ENCODE results near the gene ETHE1. TPM values are rescaled to one million over a fixed set of nuclear protein-coding genes. Genes with fewer than 3 reads are reported as not detected.

The ETHE1 gene
- total RNA-seq, 2 experiments from 2014 or later, result 68.7 to 78.8 TPM

DNA sequence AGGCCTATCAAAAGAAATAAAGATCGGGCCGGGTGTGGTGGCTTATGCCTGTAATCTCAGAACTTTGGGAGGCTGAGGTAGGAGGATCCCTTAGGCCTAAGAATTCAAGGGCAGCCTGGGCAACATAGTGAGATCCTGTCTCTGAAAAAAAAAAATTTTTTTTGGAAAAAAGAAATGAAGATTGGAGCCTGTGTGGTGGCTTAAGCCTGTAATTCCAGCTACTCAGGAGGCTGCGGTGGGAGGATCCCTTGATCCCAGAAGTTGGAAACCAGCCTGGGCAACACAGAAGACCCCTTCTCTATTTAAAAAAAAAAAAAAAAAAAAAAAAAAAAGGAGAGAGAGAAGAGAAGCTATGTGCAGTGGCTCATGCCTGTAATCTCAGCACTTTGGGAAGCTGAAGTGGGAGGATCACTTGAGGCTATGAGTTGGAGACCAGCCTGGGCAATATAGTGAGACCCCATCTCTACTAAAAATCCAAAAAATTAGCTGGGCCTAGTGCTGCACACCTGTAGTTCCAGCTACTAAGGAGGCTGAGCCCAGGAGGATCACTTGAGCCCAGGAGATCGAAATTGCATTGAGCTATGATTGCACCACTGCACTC, 46.9 kb downstream of the ETHE1 start:
- POLR2A ChIA-PET, result interaction anchor here (0.7 kb wide), 1 partner anchor 16 kb away, joined by 3 read pairs; no protein-coding TSS in a partner anchor
- Mint-ChIP-seq H3K36me3 (ENCODE audit: low read depth) (peaks cover 17% of the 10 kb centered on the region), H3K4me3 (no peak overlapping the region), H3K9me3 (ENCODE audit: low read depth) (peaks cover 2% of the 10 kb centered on the region), H3K27me3 (no peaks in the 10 kb centered on the region), H3K4me1 (peaks cover 9% of the 10 kb centered on the region), H3K27ac (no peak overlapping the region)
- ATAC-seq (no peak), DNase-seq (no peak)
- CTCF ChIA-PET, result interaction anchor here (0.9 kb wide), 1 partner anchor 41 kb away, joined by 4 read pairs; no protein-coding TSS in a partner anchor
- intact Hi-C loops (cut with DNase I, micrococcal nuclease), result no loop called here

DNA sequence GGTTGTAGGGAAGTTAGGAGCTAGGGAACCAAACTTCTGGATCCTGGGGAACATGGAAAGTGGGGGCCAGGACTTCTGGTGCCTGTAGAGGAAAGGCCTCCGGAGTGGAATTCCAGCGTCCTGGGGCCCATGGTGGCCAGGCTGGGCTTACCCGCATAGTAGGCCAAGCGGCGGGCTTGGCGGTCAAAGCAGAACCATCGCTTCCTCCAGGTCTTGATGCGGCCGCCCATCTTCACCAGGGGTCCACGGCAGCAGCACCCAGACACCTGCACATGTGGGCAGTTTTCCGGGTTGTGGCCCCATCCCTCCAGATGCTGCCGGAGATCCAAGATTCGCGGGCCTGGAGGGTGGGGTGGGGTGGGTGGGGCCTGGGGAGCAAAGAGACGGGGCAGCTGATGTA, 47.8 kb downstream of the ETHE1 start:
- intact Hi-C loops (cut with DNase I, micrococcal nuclease), result no loop called here
- H3K27me3 Mint-ChIP-seq, result no peaks in the 10 kb centered on the region
- peaks cover 18% of the 10 kb centered on the region for H3K36me3 Mint-ChIP-seq (ENCODE audit: low read depth)
- DNase-seq (no peak), ATAC-seq (no peak)
- peaks cover 2% of the 10 kb centered on the region for H3K9me3 Mint-ChIP-seq (ENCODE audit: low read depth)
- POLR2A ChIA-PET, result interaction anchor here (0.7 kb wide), 1 partner anchor 15 kb away, joined by 3 read pairs; no protein-coding TSS in a partner anchor
- H3K27ac Mint-ChIP-seq, result no peak overlapping the region
- peaks cover 12% of the 10 kb centered on the region for H3K4me1 Mint-ChIP-seq
- no peak overlapping the region for H3K4me3 Mint-ChIP-seq
- CTCF ChIA-PET, result no interaction called here

DNA sequence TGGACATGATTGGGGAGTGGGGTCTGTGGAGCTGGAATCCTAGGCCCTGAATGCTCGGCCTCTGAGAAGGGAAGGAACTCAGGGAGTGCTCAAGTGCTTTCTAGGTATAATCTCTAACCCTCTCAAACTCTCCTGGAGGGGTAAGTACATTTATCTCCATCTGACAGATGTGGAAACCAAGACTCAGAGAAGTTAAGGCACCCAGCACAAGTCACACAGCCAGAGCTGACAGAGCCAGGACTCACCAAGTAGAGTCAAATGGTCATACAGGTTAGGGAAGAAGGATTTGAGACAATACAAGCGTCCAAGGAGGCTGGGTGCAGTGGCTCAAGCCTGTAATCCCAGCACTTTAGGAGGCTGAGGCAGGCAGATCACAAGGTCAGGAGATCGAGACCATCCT, 48.7 kb downstream of the ETHE1 start:
- Mint-ChIP-seq H3K9me3 (ENCODE audit: low read depth) (peaks cover 2% of the 10 kb centered on the region), H3K36me3 (ENCODE audit: low read depth) (peaks cover 20% of the 10 kb centered on the region), H3K4me3 (no peak overlapping the region), H3K27me3 (no peaks in the 10 kb centered on the region), H3K27ac (peak overlapping the region; percentile 11), H3K4me1 (peaks cover 12% of the 10 kb centered on the region)
- ChIA-PET POLR2A (no interaction called here), CTCF (no interaction called here)
- intact Hi-C loops (cut with DNase I, micrococcal nuclease), result no loop called here
- ATAC-seq (no peak), DNase-seq (no peak)

DNA sequence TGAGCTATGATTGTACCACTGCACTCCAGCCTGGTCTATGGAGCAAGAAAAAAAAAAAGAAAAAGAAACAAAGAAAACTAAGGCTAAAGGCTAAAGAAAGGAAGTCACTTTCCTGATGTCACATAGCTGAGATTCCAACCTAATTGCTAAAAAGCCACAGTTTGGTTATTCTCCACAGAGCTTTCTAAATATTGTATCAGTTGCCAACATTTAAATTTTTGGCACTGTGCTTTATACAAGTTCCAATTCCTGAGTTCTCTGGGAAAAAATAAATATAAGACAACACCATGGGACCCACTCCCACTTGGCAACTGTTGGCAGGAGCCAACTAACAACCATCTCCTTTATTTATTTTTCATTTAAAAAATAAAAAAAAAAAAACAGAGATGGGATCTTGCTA, 50.4 kb downstream of the ETHE1 start:
- no peak overlapping the region for H3K4me3 Mint-ChIP-seq
- ATAC-seq, result no peak
- peaks cover 20% of the 10 kb centered on the region for H3K4me1 Mint-ChIP-seq
- POLR2A ChIA-PET, result interaction anchor here (0.6 to 0.7 kb wide), 4 partner anchors 10 to 1120 kb away, joined by 3 to 5 read pairs (median 3); no protein-coding TSS in a partner anchor
- peaks cover 2% of the 10 kb centered on the region for H3K9me3 Mint-ChIP-seq (ENCODE audit: low read depth)
- no peaks in the 10 kb centered on the region for H3K27me3 Mint-ChIP-seq
- CTCF ChIA-PET, result interaction anchor here (0.6 to 0.8 kb wide), 4 partner anchors 20 to 1581 kb away, joined by 3 read pairs; no protein-coding TSS in a partner anchor
- intact Hi-C loops (cut with DNase I, micrococcal nuclease), result no loop called here
- H3K27ac Mint-ChIP-seq, result no peak overlapping the region
- H3K36me3 Mint-ChIP-seq (ENCODE audit: low read depth), result peaks cover 20% of the 10 kb centered on the region
- DNase-seq, result no peak

DNA sequence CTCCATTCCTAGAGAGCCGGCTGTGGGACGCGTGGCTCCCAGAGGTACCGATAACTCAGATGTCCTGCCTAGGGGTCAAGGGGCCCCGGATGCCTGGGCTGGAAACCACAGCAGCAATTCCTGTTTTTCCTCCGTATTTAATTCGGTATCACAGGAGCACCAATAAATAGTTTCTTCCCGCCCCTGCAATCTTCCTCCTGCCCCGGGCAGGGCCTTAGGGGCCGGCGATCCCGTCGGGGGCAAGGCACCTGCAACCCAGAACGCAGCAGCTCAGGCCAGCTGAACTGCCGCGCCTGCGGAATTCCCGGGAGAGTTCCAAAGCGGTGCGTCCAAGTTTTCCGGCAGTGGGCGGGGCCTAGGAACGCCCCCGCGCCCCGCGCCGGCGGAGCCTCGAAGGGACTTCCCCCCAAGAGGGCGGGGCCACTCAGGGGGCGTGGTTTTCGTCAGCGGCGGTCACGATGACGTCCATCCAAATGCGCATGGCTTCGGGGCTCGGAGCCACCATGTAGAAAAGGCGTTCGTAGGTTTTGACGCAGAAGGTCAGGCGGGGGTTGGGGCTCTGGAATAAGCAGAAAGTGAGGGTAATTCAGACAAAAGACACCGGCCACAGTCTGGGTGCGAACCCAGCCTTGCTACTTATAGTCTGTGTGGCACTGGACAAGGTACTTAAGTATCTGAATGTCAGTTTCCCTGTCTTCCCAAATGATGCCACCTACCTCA, 51.9 kb downstream of the ETHE1 start:
- Mint-ChIP-seq H3K4me1 (peaks cover 35% of the 10 kb centered on the region), H3K9me3 (ENCODE audit: low read depth) (peaks cover 2% of the 10 kb centered on the region), H3K27ac (peak overlapping the region; percentile 90), H3K4me3 (peak overlapping the region; percentile 62), H3K27me3 (no peaks in the 10 kb centered on the region), H3K36me3 (ENCODE audit: low read depth) (peaks cover 20% of the 10 kb centered on the region)
- intact Hi-C loops (cut with DNase I, micrococcal nuclease), result loop anchor here (1.0 kb wide), 5 partner anchors 12 to 193 kb away; partner anchors contain the start of genes PHLDB3 (in 2 of the 2) and ZNF575 (in 1 of the 2)
- ChIA-PET CTCF (no interaction called here), POLR2A (no interaction called here)
- DNase-seq, result peak; percentile 98
- peak; percentile 86 for ATAC-seq

DNA sequence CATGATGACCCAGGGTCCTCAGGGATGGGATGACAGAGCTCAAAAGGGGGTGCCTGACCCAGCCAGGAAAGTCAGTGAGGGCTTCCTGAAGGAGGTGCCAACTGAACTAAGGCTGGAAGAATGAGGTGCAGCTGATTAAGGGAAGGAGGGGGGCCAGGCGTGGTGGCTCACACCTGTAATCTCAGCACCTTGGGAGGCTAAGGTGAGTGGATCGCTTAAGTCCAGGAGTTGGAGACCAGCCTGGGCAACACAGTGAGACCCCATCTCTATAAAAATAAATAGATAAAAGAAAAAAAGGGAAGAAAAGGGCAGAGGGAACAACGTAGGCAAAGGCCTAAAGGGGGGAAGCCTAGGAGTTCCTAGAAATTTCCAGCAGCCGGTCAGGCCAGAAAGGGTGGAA, 52.5 kb downstream of the ETHE1 start:
- intact Hi-C loops (cut with DNase I, micrococcal nuclease), result no loop called here
- CTCF ChIA-PET, result interaction anchor here (0.7 to 1.8 kb wide), 2 partner anchors 45 to 68 kb away, joined by 3 to 9 read pairs; no protein-coding TSS in a partner anchor
- POLR2A ChIA-PET, result interaction anchor here (0.7 kb wide), 1 partner anchor 30 kb away, joined by 3 read pairs; no protein-coding TSS in a partner anchor
- peak overlapping the region; percentile 62 for H3K4me3 Mint-ChIP-seq
- H3K27me3 Mint-ChIP-seq, result no peaks in the 10 kb centered on the region
- no peak for ATAC-seq
- H3K4me1 Mint-ChIP-seq, result peaks cover 38% of the 10 kb centered on the region
- H3K36me3 Mint-ChIP-seq (ENCODE audit: low read depth), result peaks cover 20% of the 10 kb centered on the region
- no peak for DNase-seq
- no peak overlapping the region for H3K27ac Mint-ChIP-seq
- peaks cover 2% of the 10 kb centered on the region for H3K9me3 Mint-ChIP-seq (ENCODE audit: low read depth)

DNA sequence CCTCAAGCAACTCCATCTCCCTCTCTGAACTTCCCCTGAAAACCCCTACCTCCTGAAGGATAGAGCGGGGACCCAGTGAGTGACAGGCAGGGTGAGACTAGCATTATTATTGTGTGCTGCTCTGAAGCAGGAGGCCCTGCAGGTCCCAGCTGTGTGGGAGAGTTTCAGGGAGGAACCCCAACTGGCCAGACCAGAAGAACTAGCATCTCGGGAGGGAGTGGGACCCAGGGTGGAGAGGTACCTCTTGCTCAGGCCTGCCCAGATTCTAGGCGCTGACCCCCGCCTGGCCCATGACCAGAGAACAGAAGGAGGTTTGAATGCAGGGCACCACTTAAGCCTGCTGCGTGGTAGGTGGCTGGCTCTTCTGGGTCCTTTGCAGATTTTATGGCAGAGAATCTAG, 55.9 kb downstream of the ETHE1 start:
- intact Hi-C loops (cut with DNase I, micrococcal nuclease), result no loop called here
- ChIA-PET CTCF (interaction anchor here (0.9 kb wide), 1 partner anchor 48 kb away, joined by 3 read pairs; no protein-coding TSS in a partner anchor), POLR2A (no interaction called here)
- no peak overlapping the region for H3K27ac Mint-ChIP-seq
- H3K4me3 Mint-ChIP-seq, result no peak overlapping the region
- no peak for DNase-seq
- ATAC-seq, result no peak
- no peaks in the 10 kb centered on the region for H3K27me3 Mint-ChIP-seq
- H3K4me1 Mint-ChIP-seq, result peaks cover 62% of the 10 kb centered on the region
- peaks cover 2% of the 10 kb centered on the region for H3K9me3 Mint-ChIP-seq (ENCODE audit: low read depth)
- peaks cover 9% of the 10 kb centered on the region for H3K36me3 Mint-ChIP-seq (ENCODE audit: low read depth)

DNA sequence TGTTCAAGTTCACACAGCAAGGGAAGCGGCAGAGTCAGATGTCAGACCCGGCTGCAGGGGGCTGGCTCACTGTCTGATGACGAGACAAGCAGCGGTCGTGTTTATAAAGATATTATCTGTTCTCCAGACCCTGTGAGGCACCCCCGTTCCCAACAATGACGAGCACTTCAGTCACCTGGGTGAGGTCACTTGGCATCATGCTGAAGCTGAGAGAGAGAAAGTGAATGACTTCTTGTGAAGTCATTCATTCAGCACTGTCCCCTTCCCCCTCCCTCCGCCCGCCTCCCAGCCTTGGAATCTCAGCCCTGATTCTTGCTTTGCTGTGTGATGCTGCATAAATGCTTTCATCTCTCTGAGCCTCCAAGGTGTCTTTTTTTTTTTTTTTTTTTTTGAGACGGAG, 56.7 kb downstream of the ETHE1 start:
- Mint-ChIP-seq H3K36me3 (ENCODE audit: low read depth) (peaks cover 4% of the 10 kb centered on the region), H3K4me1 (peaks cover 61% of the 10 kb centered on the region), H3K27me3 (no peaks in the 10 kb centered on the region), H3K4me3 (peak overlapping the region; percentile 24), H3K9me3 (ENCODE audit: low read depth) (no peaks in the 10 kb centered on the region), H3K27ac (peak overlapping the region; percentile 80)
- CTCF ChIA-PET, result no interaction called here
- POLR2A ChIA-PET, result interaction anchor here (0.6 kb wide), 1 partner anchor 55 kb away, joined by 3 read pairs; no protein-coding TSS in a partner anchor
- ATAC-seq (peak; percentile 70), DNase-seq (peak; percentile 79)
- intact Hi-C loops (cut with DNase I, micrococcal nuclease), result no loop called here

DNA sequence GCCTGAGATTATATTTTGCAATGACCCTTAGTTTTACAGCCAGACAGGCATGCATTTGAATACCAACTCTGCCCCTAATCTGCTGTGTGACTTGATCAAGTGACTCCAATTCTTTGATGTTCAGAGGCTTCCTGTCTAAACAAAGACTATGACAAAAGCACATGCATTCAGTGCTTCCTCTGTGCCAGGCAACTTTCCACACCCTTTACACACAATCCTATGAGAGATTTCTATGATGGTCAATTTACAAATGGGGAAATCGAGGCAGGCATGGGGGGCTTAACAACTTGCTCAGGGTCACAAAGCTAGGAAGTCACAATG, 57.9 kb downstream of the ETHE1 start:
- Mint-ChIP-seq H3K9me3 (ENCODE audit: low read depth) (no peaks in the 10 kb centered on the region), H3K36me3 (ENCODE audit: low read depth) (peaks cover 2% of the 10 kb centered on the region), H3K27ac (peak overlapping the region; percentile 47), H3K4me1 (peaks cover 63% of the 10 kb centered on the region), H3K4me3 (no peak overlapping the region), H3K27me3 (no peaks in the 10 kb centered on the region)
- no peak for DNase-seq
- ChIA-PET CTCF (interaction anchor here (0.9 kb wide), 1 partner anchor 50 kb away, joined by 3 read pairs; no protein-coding TSS in a partner anchor), POLR2A (interaction anchor here (0.6 kb wide), 1 partner anchor 35 kb away, joined by 3 read pairs; no protein-coding TSS in a partner anchor)
- intact Hi-C loops (cut with DNase I, micrococcal nuclease), result no loop called here
- no peak for ATAC-seq

DNA sequence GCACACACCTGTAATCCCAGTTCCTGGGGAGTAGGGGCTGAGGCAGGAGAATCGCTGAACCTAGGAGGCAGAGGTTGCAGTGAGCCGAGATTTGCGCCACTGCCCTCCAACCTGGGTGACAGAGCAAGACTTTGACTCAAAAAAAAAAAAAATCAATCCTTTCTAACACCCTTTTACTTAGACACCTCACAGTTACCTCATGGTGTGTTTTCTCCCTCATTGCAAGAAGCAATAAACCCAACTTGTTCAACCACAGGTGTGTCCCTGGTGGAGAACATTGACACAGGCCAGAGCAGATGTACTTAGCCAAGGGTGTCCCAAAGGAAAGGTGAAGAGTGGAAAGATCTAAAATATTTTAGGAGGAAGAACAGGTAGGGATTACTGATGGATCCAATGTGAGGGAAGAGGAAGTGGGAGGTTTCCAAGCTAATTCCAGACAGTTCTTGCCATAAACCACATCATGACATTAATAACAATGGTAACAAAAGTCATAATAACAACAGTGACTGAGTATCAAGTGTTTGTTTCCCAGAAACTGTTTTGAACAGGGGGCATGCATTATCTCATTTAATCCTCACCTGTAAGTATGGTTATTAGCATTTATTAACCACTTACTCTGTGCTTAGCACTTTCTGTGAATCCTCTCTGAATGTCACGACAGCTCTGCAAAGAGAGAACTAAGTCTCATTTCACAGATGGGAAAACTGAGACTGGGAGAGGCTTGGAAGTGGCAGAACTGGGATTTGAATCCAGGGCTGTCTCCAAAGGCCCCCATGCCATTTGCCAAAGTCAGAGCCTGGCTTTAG, 58.4 kb downstream of the ETHE1 start:
- CTCF ChIA-PET, result interaction anchor here (1.0 kb wide), 1 partner anchor 36 kb away, joined by 3 read pairs; no protein-coding TSS in a partner anchor
- H3K36me3 Mint-ChIP-seq (ENCODE audit: low read depth), result no peaks in the 10 kb centered on the region
- ATAC-seq (no peak), DNase-seq (no peak)
- intact Hi-C loops (cut with DNase I, micrococcal nuclease), result no loop called here
- no peak overlapping the region for H3K4me3 Mint-ChIP-seq
- H3K27ac Mint-ChIP-seq, result peak overlapping the region; percentile 47
- H3K27me3 Mint-ChIP-seq, result no peaks in the 10 kb centered on the region
- no peaks in the 10 kb centered on the region for H3K9me3 Mint-ChIP-seq (ENCODE audit: low read depth)
- H3K4me1 Mint-ChIP-seq, result peaks cover 66% of the 10 kb centered on the region
- POLR2A ChIA-PET, result interaction anchor here (0.6 kb wide), 1 partner anchor 35 kb away, joined by 3 read pairs; no protein-coding TSS in a partner anchor

DNA sequence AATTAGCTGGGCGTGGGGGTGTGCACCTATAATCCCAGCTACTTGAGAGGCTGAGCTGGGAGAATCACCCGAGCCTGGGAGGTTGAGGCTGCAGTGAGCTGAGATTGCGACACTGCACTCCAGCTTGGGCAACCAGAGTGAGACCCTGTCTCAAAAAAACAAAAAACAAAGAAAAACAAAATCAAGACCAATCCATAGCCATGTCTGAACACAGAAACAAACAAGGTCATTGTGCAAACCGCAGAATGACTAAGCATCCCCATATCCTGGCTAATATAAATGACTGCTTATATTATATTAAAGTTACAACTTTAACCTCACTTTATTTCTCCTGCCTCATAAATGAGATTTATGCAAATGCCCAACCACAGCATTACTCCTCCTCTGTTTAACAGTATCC, 59.3 kb downstream of the ETHE1 start:
- DNase-seq (no peak), ATAC-seq (no peak)
- H3K36me3 Mint-ChIP-seq (ENCODE audit: low read depth), result no peaks in the 10 kb centered on the region
- ChIA-PET POLR2A (no interaction called here), CTCF (interaction anchor here (1.0 to 1.1 kb wide), 2 partner anchors 35 to 51 kb away, joined by 3 read pairs; no protein-coding TSS in a partner anchor)
- intact Hi-C loops (cut with DNase I, micrococcal nuclease), result no loop called here
- H3K9me3 Mint-ChIP-seq (ENCODE audit: low read depth), result no peaks in the 10 kb centered on the region
- H3K27ac Mint-ChIP-seq, result no peak overlapping the region
- no peak overlapping the region for H3K4me3 Mint-ChIP-seq
- H3K27me3 Mint-ChIP-seq, result no peaks in the 10 kb centered on the region
- H3K4me1 Mint-ChIP-seq, result peaks cover 67% of the 10 kb centered on the region

All from activated CD4-positive, alpha-beta T cell treated with anti-CD3 and anti-CD28 coated beads for 36 hours (primary cell).